H9 (cell line): ENCODE data around the gene CKAP2. TPM values are rescaled to one million over a fixed set of nuclear protein-coding genes. Genes with fewer than 3 reads are reported as not detected.

Source experiments
- DNase-seq: peaks from one replicate; pipeline ENCODE4 v3.0.0-alpha.2; 2017
- H2AFZ ChIP-seq: one replicate; pipeline ENCODE4 v1.6.1; 2013; ENCODE audit warnings: mild to moderate bottlenecking, low read length, control low read depth, moderate library complexity
- H2AK5ac ChIP-seq: 2 replicates; pipeline ENCODE4 v1.6.1; 2013; ENCODE audit warnings: low read length, control low read depth, mixed read lengths; ENCODE audit not compliant: insufficient read length
- H2BK120ac ChIP-seq: one replicate; pipeline ENCODE4 v1.6.1; 2013; ENCODE audit warnings: low read depth, mild to moderate bottlenecking, low read length, control low read depth, inconsistent platforms; ENCODE audit not compliant: poor library complexity, severe bottlenecking
- H2BK12ac ChIP-seq: 2 replicates; pipeline ENCODE4 v1.6.1; 2013; ENCODE audit warnings: low read length, control low read depth, mixed read lengths, low read depth; ENCODE audit not compliant: insufficient read length
- H2BK15ac ChIP-seq: 2 replicates; pipeline ENCODE4 v1.6.1; 2013; ENCODE audit warnings: low read depth, low read length, control low read depth
- H2BK20ac ChIP-seq: one replicate; pipeline ENCODE4 v1.6.1; 2013; ENCODE audit warnings: low read depth, mild to moderate bottlenecking, low read length, control low read depth, inconsistent platforms; ENCODE audit not compliant: poor library complexity, severe bottlenecking
- H2BK5ac ChIP-seq: 2 replicates; pipeline ENCODE4 v1.6.1; 2013; ENCODE audit warnings: low read length, control low read depth, mixed read lengths; ENCODE audit not compliant: insufficient read length
- H3K14ac ChIP-seq: 2 replicates; pipeline ENCODE4 v1.6.1; 2013; ENCODE audit warnings: low read length, control low read depth; ENCODE audit not compliant: insufficient read depth
- H3K18ac ChIP-seq: 2 replicates; pipeline ENCODE4 v1.6.1; 2013; ENCODE audit warnings: low read depth, mild to moderate bottlenecking, mixed read lengths, low read length, control low read depth; ENCODE audit not compliant: insufficient read length
- H3K23ac ChIP-seq: 2 replicates; pipeline ENCODE4 v1.6.1; 2013; ENCODE audit warnings: low read length, control low read depth, mixed read lengths, low read depth; ENCODE audit not compliant: insufficient read length
- H3K23me2 ChIP-seq: 2 replicates; pipeline ENCODE4 v1.6.1; 2013; ENCODE audit warnings: low read depth, mild to moderate bottlenecking, mixed read lengths, low read length, control low read depth; ENCODE audit not compliant: insufficient read length, poor library complexity, severe bottlenecking
- H3K27ac ChIP-seq: 2 replicates; pipeline ENCODE4 v1.5.1; 2013; ENCODE audit warnings: low read length, control low read depth, mixed read lengths, low read depth; ENCODE audit not compliant: insufficient read length
- H3K27me3 ChIP-seq: 2 replicates; pipeline ENCODE4 v1.6.1; 2013; ENCODE audit warnings: low read length, control low read depth, inconsistent platforms; ENCODE audit not compliant: insufficient read depth
- H3K4ac ChIP-seq: 2 replicates; pipeline ENCODE4 v1.6.1; 2013; ENCODE audit warnings: low read depth, mild to moderate bottlenecking, control low read depth, inconsistent platforms, low read length, moderate library complexity
- H3K4me1 ChIP-seq: 2 replicates; pipeline ENCODE4 v1.6.1; 2013; ENCODE audit warnings: low read length, control low read depth, inconsistent platforms; ENCODE audit not compliant: insufficient read depth
- H3K4me2 ChIP-seq: 2 replicates; pipeline ENCODE4 v1.6.1; 2013; ENCODE audit warnings: low read length, control low read depth, mixed read lengths; ENCODE audit not compliant: insufficient read length, insufficient read depth
- H3K56ac ChIP-seq: 2 replicates; pipeline ENCODE4 v1.6.1; 2013; ENCODE audit warnings: low read depth, mild to moderate bottlenecking, mixed read lengths, low read length, control low read depth; ENCODE audit not compliant: insufficient read length
- H3K79me1 ChIP-seq: 2 replicates; pipeline ENCODE4 v1.6.1; 2013; ENCODE audit warnings: low read depth, mild to moderate bottlenecking, moderate library complexity, low read length, control low read depth, inconsistent platforms; ENCODE audit not compliant: insufficient read depth, poor library complexity, severe bottlenecking
- H3K79me2 ChIP-seq: 2 replicates; pipeline ENCODE4 v1.6.1; 2013; ENCODE audit warnings: low read length, control low read depth, inconsistent platforms; ENCODE audit not compliant: insufficient read depth
- H3K9ac ChIP-seq: 2 replicates; pipeline ENCODE4 v1.6.1; 2013; ENCODE audit warnings: low read length, control low read depth, mixed read lengths; ENCODE audit not compliant: insufficient read length; ENCODE audit errors: extremely low read depth
- H3K9me3 ChIP-seq: one replicate; pipeline ENCODE4 v1.6.1; 2013; ENCODE audit warnings: low read depth, low read length, inconsistent platforms; ENCODE audit not compliant: control insufficient read depth
- H3T11ph ChIP-seq: one replicate; pipeline ENCODE4 v1.6.1; 2013; ENCODE audit warnings: mild to moderate bottlenecking, low read length, control low read depth, inconsistent platforms
- H4K20me1 ChIP-seq: one replicate; pipeline ENCODE4 v1.6.1; 2013; ENCODE audit not compliant: control insufficient read depth, insufficient read length, insufficient read depth
- H4K5ac ChIP-seq: 2 replicates; pipeline ENCODE4 v1.6.1; 2013; ENCODE audit warnings: low read depth, mild to moderate bottlenecking, mixed read lengths, low read length, control low read depth; ENCODE audit not compliant: insufficient read length
- H4K8ac ChIP-seq: replicated peaks from 2 replicates; pipeline ENCODE4 v1.6.1; 2013; ENCODE audit warnings: low read length, control low read depth, mixed read lengths, low read depth; ENCODE audit not compliant: insufficient read length
- H4K91ac ChIP-seq: 2 replicates; pipeline ENCODE4 v1.6.1; 2013; ENCODE audit warnings: low read depth, mild to moderate bottlenecking, moderate library complexity, mixed read lengths, low read length, control low read depth; ENCODE audit not compliant: insufficient read length
- H3K27ac Mint-ChIP-seq, 3 experiments: 2 replicates in 2 of 3; 3 replicates in 1 of 3; pipeline ENCODE4 v1.8.0; 2020 to 2021; ENCODE audit warnings: mixed read lengths in 3 of 3, mild to moderate bottlenecking in 1 of 3, moderate library complexity in 1 of 3
- H3K27me3 Mint-ChIP-seq: 2 replicates; pipeline ENCODE4 v1.8.0; 2021; ENCODE audit warnings: low read depth, mild to moderate bottlenecking, moderate library complexity, mixed read lengths
- H3K36me3 Mint-ChIP-seq, 3 experiments: 2 replicates in 2 of 3; 3 replicates in 1 of 3; pipeline ENCODE4 v1.8.0; 2020 to 2021; ENCODE audit warnings: low read depth in 3 of 3, mixed read lengths in 3 of 3; ENCODE audit not compliant: insufficient read depth in 1 of 3
- H3K4me1 Mint-ChIP-seq, 2 experiments: 2 replicates each; pipeline ENCODE4 v1.8.0; 2020; ENCODE audit warnings: mixed read lengths in 2 of 2
- H3K4me3 Mint-ChIP-seq, 2 experiments: 2 replicates in 1 of 2; 3 replicates in 1 of 2; pipeline ENCODE4 v1.8.0; 2020 to 2021; ENCODE audit warnings: mild to moderate bottlenecking in 2 of 2, mixed read lengths in 2 of 2, moderate library complexity in 1 of 2
- H3K9me3 Mint-ChIP-seq, 2 experiments: 2 replicates in 1 of 2; 3 replicates in 1 of 2; pipeline ENCODE4 v1.8.0; 2020; ENCODE audit warnings: mild to moderate bottlenecking in 2 of 2, mixed read lengths in 2 of 2, moderate library complexity in 1 of 2
- WGBS: extraction: QIAGEN DNeasy Blood & Tissue Kit; methylation state at CpG from one replicate; pipeline ENCODE4 v1.1.7; 2013; ENCODE audit warnings: missing lambda C conversion rate, low lambda C conversion rate, mixed read lengths; ENCODE audit not compliant: insufficient read length; ENCODE audit errors: extremely low coverage; 5-methylcytosine and 5-hydroxymethylcytosine counted together
- total RNA-seq: library from RNA; stranded (reverse); gene quantifications from 2 replicates; pipeline ENCODE4 v1.2.1, GENCODE V29; 2021
- TF ChIP-seq, protein P1 (sequence below): fragments of 200-600 bp; sonication (generic); conservative IDR thresholded peaks from 3 replicates; pipeline ENCODE4 v1.8.0; 2021; ENCODE audit warnings: antibody characterized with exemption, mild to moderate bottlenecking

CKAP2 gene
- total RNA-seq, 1 experiment from 2014 or later: 72.4 TPM

DNA sequence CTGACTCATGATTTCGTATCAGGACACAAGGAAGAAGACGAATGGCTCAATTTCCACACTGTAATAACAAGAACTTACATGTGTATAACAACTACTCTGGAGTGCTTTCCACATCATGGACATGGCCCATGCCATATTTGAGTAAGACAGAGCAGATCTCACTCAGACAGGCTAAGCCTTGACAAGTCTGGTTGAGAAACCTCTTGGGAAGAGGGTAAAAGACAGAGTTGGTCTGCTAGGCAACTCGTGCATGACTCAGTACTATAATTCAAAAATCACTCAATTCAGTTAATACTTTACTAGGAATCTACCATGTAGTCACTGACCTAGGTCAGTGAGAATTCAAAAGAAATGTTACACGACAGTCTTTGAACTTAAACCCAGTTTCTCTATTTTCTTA lies 43.6 kb upstream of the CKAP2 start:
- Histone ChIP-seq H4K5ac (no peak overlapping the region), H3K14ac (no peak overlapping the region), H3K27ac (no peak overlapping the region), H3K56ac (no peak overlapping the region), H2BK15ac (no peak overlapping the region), H3K4me1 (no peaks in the 10 kb centered on the region), H3K9me3 (no peaks in the 10 kb centered on the region), H2BK5ac (no peak overlapping the region), H3K27me3 (no peaks in the 10 kb centered on the region; the same call in 1 of the 2 replicates), H3K18ac (no peak overlapping the region), H2BK20ac (no peak overlapping the region), H2BK120ac (no peak overlapping the region), H3K23me2 (no peaks in the 10 kb centered on the region), H3K79me2 (no peaks in the 10 kb centered on the region), H3K4me2 (no peak overlapping the region), H4K91ac (no peak overlapping the region), H3K79me1 (no peaks in the 10 kb centered on the region), H3T11ph (no peak overlapping the region), H3K4ac (no peak overlapping the region), H4K8ac (no peak overlapping the region), H2AK5ac (no peak overlapping the region), H3K9ac (no peak overlapping the region), H2AFZ (no peak overlapping the region), H3K23ac (no peak overlapping the region), H4K20me1 (no peaks in the 10 kb centered on the region), H2BK12ac (no peak overlapping the region)
- Mint-ChIP-seq H3K4me1 (no peaks in the 10 kb centered on the region), H3K27me3 (peaks cover 10% of the 10 kb centered on the region), H3K27ac (no peak overlapping the region), H3K36me3 (peaks cover 0 to 21% (median 15%) of the 10 kb centered on the region in 3 experiments; a peak in 5 of 7 replicates), H3K9me3 (no peaks in the 10 kb centered on the region), H3K4me3 (no peak overlapping the region)
- no peak for DNase-seq
- TF ChIP-seq, protein P1, sequence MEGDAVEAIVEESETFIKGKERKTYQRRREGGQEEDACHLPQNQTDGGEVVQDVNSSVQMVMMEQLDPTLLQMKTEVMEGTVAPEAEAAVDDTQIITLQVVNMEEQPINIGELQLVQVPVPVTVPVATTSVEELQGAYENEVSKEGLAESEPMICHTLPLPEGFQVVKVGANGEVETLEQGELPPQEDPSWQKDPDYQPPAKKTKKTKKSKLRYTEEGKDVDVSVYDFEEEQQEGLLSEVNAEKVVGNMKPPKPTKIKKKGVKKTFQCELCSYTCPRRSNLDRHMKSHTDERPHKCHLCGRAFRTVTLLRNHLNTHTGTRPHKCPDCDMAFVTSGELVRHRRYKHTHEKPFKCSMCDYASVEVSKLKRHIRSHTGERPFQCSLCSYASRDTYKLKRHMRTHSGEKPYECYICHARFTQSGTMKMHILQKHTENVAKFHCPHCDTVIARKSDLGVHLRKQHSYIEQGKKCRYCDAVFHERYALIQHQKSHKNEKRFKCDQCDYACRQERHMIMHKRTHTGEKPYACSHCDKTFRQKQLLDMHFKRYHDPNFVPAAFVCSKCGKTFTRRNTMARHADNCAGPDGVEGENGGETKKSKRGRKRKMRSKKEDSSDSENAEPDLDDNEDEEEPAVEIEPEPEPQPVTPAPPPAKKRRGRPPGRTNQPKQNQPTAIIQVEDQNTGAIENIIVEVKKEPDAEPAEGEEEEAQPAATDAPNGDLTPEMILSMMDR: no peak
- no CpG with 5 or more reads among the region's 4 CpGs for WGBS
